GF-D8 (cell line): Measurements from ENCODE around the gene P4HA1.
A peak's percentile ranks its signal among the peaks of the same experiment; 100 is the strongest.

ENCODE experiments used
- DNase-seq: peaks from one replicate; lab custom pipeline; 2025; lab: John Stamatoyannopoulos, UW

P4HA1 gene

DNA sequence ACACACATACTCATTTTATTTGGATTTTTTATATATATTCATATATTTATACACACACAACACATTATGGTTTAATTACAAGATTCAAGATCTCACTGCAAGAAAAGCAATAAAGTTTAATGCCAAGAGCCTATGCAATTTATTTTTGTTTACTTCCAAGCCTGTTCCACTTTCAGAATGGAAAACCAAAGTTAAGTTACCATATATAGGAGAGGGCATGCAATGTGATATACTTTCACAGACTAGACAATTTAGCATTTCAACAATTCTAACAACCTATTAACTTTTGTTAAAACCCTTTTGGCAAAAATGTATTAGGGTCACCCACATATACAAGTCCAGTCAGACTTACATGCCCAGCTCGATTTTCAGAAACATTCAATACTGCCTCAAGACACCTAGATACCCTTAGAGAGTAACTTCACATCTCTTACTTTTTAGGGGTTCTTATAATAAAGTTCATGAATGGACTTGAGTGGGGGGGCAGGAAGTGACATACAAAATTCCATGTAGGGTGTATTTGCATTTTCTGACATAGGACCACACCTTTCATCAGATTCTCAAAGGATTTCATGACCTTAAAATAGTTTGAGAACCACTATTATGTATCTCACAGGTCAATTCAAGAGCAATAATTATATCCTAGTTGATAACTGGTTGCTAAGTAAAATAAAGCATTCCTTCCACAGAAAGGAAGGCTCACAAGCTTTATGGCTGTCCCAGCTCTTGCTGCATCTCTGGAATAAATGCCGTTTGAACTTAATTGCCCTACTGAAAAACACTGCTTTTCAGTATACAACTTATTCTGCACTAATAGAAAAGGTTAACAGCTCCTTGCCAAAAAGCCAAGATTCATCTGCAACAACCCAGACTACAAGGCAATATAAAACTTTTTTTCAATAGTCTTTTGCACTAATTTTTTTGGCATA, 2.5 kb downstream of the P4HA1 start:
- DNase-seq, result no peak

DNA sequence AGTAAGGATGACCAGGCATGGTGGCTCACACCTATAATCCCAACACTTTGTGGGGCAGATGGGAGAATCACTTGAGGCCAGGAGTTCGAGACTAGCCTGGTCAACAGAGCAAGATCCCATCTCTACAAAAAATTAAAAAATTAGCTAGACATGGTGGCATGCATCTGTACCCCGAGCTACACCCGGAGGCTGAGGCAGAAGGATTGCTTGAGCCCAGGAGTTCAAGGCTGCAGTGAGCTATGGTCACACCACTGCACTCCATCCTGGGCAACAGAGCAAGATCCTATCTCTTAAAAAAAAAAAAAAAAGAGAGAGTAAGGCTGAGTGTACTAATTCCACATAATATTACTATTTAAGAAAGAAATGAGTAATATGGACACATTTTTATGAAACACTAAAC, 3.8 kb downstream of the P4HA1 start:
- no peak for DNase-seq

DNA sequence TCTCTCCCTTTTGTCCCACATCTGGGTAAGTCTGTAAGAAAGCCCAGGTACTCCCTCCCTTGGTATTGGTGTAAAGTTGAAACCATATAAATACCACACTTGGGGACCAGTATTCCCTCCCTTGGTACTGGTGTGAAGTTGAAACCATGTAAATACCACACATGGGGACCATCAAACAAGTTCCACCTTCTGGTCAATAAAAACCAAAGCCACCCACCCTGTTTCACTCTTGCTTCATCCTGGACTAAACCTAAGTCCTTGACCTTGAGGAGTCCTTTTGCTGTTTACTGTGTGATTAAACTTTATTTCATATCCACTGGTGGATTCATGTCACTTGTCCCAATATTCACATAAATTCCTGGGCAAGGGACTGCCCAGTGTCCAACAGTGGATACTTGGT, 8.4 kb downstream of the P4HA1 start:
- DNase-seq, result no peak

DNA sequence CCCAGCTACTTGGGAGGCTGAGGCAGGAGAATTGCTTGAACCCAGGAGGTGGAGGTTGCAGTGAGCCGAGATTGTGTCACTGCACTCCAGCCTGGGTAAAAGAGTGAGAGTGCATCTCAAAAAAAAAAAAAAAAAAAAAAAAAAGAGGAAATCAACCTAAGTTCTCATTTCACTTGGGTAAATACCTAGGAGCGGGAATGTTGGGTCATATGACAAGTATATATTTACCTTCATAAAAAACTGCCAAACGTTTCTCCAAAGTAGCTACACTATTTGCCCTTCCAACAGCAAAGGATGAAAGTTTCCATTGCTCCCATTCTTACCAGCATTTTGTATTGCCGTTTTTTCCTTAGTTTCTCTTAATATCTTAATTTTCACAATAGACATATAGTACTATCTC, 9.8 kb downstream of the P4HA1 start:
- no peak for DNase-seq

DNA sequence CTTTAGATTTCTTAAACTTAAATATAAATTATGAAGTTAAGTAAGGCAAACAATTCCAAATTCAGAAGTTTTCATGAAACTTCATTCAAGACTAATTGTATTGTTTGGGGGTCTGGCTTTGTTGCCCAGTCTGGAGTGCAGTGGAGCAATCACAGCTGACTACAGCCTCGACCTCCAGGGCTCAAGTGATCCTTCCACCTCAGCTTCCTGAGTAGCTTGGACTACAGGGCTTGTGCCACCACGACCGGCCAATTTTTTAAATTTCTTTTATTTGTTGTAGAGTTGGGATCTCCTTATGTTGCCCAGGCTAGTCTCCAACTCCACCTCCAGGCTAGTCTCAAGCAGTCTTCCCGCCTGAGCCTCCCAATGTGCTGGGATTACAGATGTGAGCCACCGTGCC, 12.5 kb downstream of the P4HA1 start:
- DNase-seq, result no peak

DNA sequence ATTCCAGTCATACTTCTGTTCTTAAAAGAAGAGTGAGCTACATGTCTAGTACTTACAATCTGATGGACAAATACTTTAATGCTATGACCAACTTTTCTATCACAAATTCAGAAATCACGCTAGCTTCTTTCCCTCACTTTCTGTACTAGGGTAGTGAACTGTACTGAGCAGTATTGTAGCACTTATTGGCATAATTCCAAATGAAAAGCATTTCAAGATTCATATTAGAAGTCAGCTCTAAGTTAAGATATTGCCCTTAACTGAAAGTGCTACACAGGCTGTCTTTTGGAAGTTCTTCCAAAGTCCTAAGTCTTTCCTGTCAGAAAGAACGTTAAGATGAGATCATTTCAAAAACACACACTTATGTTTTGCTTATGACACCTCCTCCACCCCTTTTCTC, 13.4 kb downstream of the P4HA1 start:
- DNase-seq, result no peak

DNA sequence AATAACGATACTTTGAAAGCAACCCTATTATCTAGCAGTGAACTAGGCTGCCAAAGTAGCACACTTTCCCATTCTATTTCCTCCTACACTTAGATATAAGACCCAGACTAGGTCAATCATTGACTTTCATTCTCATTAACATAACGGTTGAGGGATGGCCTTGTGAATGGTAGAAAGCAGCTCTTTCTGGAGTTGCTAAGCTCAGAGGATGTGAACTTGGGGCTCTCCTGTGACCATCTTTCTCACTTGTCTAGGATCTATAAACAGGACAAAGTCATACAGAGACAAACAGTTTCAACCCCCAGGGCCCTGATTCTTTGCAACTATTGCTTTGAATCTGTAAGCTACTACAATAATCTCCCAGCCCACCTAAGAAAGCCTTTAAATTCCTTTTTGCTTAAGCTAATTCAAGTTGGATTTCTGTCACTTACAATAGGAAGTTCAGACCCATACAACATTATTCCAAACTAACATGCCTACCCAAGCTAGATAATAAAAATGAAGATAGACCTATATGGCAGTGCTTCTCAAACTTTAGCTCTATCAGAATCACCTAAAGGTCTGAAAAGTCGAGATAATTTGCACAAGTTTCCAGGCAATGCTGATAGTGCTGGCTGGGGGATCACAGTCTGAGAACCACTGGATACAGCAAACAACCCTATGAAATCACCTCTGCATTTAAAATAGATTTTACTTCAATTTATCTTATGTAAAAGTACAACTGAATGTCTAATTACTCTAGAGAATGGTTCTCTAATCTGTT, 16.7 kb downstream of the P4HA1 start:
- DNase-seq, result no peak

DNA sequence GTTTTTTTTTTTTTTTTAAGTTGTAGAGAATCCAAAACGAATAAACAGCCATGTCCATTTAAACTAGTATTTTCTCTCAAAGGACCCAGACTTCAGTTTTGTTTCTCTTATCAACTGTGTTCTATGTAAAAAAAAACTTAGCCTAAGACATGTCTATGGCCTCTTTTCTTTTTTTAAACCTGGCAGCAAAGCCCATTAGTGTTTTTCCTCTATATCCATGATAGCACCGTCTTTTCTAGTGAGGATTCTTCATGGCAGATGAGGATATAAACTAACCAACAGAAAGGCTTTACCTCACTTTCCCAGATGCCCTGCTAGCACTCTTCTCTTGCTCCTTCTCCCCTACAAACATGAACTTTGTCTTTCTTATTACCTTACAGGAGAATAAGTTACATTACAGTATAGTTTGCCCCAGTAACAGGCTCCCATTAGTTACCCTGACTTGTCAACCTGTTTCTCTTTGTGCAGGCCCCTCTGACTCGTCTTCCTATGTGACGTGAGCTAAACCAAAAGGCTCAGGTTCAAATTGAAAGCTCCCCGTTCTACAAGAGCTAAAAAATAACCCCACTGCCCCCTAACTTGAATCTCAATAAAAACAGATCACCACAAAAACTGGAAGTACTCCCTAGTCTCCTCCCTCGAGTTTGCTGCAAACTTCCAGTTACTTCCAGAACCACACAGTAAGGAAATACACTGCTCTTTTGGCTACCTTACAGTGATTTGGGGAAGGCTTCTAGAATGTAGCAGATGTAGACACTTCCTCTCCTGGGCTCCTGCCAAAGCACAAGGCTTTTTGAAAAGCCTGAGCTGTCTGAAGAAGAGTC, 20.1 kb downstream of the P4HA1 start:
- peak; percentile 56 for DNase-seq

DNA sequence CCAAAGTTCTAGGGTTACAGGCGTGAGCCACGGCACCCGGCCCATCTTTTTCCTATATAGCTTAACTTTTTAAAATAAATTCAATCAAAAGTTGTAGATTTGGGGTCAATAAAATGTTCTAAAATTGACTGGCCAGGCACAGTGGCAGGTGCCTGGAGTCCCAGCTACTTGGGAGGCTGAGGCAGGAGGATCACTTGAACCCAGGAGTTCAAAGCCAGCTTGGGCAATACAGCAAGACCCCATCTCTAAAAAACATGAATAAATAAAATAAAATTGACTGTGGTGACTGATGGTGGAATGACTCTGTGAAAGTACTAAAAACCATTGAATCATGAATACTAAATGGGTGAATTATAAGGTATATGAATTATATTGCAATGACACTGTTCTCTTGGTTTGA, 20.8 kb downstream of the P4HA1 start:
- DNase-seq, result no peak

DNA sequence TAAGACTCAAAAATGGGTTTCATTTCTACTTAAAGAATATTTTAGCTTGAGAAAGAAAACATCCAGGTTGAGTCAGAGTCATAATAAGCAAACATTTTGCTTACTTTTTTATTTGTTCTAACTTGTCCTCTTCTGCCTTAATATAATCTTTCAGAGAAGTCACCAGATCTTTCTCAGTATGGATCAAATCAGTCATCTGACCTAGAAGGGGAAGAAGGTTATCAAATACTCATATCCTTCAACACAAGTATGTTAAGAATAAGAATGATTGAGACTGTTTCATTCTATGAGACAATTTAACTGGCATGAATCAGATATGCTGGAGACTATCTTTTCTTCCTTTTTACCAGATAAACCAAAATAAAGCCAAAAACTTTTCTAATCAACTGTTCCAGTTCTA, 23.0 kb downstream of the P4HA1 start:
- DNase-seq, result no peak

DNA sequence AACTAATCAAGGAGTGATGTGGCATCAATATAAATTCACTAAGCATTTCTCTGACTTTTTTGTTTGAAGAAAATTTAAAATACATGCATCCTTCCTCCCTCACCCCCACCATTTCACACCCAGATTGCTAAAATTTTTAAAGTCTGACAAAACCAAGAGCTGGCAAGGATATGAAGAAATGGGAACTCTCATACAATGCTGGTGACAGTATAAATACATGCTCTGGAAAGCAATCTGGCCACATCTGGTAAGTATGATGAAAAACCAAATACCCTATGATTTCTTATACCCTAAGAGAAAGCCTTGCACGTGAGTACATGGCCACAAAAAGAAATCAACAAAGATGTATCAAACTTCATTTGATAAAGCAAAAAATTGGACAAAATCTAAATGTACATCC, 31.2 kb downstream of the P4HA1 start:
- no peak for DNase-seq

DNA sequence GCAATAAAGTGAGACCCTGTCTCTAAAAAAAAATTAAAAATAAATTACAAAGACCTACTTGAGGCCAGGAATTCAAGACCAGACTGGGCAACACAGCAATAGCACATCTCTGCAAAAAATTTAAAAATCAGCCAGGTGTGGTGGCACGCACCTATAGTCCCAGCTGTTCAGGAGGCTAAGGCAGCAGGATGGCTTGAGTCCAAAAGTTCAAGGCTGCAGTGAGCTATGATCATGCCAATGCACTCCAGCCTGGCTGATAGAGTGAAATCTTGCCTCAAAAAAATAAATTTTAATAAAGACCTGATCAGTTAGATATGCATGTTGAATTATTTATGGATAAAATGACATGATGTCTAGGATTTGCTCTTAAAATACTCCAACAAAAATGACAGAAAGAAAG, 34.9 kb downstream of the P4HA1 start:
- DNase-seq, result no peak

DNA sequence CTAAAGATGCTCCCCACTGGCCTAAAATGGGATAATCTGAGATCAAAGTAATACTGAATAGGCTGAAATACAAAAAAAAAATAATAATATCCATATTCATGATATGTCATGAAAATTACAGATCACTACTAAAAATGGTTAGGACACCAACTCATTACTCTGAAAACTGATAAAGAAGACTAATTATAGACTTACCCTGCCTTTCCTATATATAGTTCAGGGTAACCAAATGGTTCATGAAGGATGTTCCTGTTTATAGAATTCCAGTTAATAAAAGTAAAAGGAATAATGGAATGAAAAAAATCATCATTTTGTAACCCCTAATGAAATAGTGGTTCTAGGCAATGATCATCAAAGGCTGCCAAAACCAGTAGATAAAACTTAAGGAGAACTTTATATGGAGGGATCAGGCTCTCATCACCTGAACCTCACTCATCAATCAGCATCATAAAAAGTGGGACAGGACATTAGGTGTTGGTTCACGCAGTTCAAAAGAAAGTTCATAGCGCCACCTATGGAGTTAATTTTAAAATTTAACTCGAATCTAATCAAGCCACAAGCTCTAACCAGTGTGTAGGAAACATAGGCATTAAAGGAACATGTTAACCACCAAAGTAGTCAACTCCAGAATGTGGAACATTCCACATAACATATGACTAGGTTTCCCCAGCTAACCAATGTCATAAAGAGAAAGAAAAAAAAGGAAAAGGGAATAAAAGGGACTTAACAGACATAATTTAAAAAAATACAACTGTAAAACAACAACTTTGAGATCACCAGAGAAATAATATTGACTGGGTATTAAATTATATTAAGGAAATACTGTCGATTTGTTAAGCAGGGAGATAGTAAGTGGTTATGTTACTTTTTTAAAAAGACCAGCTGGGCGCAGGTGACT, 35.7 kb downstream of the P4HA1 start:
- DNase-seq, result peak; percentile 17

DNA sequence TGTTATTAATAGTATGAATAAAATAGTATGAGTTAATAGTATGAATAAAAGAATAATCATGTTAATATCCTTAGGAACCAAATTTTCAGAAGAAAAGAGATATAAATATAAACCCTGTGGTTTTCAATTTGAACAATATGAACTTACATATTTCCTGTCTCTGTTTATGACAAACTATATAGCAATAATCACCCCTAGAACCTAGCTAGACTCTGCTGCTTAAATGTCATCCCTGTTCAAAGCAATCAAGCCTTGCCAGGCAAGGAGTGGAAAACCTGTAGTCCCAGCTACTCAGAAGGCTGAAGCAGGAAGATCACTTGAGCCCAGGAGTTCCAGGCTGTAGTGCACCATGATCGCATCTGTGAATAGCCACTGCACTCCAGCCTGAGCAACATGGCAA, 36.5 kb downstream of the P4HA1 start:
- no peak for DNase-seq

DNA sequence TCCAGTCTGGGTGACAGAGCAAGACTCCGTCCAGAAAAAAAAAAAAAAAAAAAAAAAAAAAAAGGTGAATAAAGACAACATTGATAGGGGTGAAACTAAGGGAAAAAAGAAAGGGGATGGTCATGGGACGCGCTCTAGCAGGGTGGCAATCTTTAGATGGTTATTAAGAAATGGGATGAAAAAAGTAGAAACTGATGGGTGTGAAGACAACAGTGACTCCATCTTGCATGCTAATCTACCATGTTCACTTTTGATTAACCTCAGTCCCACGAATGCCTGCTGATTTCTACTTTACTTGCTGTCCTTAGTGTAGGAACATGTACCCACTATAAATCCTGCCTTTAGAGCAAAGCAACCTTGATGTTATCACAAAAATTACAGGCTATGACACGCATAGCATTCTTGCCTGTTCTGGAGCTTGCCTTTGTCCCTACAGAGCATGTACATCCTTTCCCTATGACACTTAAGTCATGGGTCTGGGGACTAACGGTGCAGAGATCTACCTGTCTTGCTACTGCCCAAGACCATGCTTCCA, 38.5 kb downstream of the P4HA1 start:
- DNase-seq, result no peak

DNA sequence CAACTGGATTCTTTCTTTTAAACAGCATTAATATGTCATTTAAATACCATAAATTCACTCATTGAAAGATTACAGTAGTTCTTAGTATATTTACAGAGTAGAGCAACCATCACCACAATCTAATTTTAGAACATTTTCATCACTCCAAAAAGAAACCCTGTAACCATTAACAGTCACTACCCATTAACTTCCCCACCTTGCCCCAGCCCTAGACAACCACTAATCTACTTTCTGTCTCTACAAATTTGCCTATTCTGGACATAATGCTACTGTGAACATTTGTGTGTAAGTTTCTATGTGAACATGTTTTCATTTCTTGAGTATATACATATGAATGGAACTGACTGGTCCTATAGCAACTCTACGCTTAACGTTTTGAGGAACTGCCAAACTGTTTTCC, 42.4 kb downstream of the P4HA1 start:
- DNase-seq, result no peak

DNA sequence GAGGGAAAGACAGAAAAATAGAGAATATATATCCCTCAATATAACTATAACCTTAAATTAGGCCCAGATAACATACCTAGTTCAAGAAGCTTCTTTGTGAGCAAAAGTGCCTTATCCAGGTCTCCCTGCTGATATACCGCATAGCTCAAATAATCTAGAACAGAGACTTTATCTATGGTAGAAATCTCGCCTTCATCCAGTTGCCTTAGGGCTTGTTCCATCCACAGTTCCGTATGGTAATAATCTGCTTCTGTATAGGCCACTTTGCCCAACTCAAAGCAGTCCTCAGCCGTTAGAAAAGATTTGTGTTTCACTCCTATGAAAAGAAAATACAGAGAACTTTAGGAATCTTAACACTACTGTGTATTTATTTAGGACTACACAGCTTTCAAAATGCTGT, 43.4 kb downstream of the P4HA1 start:
- no peak for DNase-seq

DNA sequence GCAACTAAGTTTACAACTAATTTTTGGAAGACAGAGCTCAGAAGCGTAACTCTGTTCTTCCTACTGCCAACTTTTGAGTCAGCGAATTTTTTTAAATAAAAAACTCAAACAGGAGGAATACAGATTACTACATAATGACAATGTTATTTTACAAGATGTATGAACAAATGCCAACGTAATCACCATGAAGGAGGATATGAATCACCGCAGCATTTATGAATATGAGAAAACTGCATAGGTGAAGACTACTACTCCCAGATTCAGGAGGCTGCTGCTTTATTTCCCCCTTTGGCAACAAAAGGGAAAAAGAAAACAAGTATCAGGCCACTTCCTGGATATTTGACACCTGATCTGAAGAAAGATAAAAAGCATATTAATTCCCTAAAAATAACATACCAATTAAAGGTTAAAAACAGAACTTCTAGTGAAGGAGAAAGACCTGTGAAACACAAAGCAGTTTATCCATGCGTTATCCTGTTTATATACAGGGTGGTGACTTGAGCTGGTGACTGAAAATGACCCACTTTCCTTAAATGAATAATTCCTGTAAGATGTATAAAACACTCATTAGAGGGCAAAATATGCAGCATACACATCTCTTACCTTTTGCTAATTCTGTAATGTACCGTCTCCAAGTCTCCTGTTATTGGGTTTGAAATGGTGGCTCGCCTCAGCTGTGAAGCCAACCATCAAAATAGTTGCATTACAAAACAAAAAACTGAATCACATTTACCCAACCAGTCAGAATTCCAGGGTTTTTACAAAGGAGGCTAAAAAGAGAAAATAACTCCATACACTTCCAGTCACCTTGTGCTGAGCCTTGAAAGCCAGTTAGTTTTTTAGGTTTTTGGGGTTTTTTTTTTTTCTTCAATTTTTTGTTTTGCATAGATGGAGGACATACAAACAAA, 52.0 kb downstream of the P4HA1 start:
- no peak for DNase-seq

DNA sequence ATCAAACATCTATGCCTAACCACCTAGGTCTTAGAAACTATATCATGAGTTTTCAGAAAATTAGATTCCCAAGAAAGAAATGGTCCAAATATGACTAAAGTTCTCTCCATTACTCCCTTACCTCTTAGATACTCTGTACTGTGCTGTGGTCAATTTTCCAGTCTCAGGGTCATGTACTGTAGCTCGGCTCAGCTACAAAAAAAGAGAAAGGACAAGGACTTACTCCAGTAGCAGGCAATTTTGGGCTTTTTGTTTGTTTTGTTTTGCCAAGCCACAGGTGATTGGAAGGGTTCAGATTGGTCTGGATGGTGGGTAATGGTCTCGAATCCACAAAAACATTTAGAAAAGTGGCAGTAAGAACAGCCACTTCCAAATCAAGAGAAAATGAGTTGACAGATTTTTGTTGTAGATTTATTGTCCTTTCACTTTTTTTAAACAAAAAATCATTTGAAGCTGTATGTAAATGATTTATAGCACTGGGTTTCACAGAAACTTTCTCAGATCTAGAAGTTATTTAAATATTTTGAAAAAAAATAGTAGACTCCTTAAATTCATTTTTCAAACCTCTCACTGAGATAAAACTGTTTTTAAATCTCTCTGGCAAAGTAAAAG, 52.8 kb downstream of the P4HA1 start:
- DNase-seq, result no peak

DNA sequence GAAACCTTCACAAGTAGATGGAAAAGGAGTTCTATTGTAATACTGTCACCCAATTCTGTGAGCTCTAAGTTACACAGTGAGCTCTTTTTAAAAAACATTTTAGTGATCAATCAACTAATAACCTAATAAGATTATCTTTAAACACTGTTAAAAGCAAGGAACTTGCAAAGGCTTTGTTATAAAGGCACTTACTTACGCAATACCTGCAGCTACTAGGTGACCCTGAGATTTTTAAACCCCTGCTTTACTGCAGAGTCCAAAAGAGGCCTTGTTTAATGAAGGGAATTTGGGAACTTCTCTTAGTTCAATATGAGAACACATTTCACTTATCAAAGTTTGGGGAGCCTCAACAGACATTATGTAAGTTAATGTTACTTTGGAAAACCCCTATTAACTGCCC, 53.3 kb downstream of the P4HA1 start:
- DNase-seq, result no peak
